Glomerular visceral epithelial cell (primary cell): ENCODE measurements around the gene SLC51A.
"Not testable (repeated sequence)": the region's sequence is repeated elsewhere in the genome, so short reads cannot be mapped to it uniquely, and the experiment has no call there.

Experiments
- DNase-seq: peaks from one replicate; pipeline ENCODE4 v3.0.0-alpha.2; 2016; ENCODE audit errors: extremely low spot score

SLC51A gene

DNA sequence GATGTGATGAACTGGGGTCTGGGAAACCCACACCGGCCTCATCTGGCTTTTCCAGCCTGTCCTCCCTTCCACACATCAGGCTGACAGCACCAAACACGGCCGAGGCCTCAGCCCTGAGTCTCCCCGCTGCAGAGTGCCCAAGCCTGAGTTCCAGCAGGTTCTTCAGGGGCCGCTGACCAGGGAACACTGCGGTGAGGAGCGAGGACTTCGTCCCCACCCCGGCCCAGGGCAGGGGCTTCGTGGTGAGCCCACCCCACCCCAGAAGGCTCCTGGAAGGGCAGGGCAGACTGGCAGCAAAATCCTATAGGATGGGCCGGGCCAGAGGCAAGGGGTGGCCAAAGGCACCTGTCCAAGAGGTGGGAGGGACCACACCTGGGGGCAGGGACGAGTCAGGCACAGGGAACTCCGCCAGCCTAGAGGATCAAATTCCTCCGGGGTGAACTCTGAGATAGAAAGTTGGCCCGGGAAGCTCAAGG lies at the start of gene SLC51A:
Gene SLC51A (plus strand): TSS at position 446 of the 476 bp plus-strand sequence. CDS start 179 bp downstream, outside the sequence.
- no peak for DNase-seq

DNA sequence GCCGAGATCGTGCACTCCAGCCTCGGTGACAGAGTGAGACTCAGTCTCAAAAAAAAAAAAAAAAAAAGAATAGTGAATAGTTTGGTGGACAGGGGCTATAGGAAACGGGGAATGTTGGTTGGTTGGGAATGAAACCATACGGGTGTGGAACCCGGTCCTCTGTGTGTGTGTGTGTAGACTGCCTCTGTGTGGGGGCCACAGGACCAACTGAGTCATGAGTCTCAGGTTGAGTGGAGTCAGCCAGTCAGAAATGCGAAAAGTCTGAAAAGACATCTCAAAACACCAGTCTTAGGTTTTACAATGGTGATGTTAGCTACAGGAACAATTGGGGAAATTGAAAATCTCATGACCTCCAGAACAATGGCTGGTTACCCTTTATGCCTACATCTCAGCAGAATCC lies 49.6 kb upstream of the SLC51A start:
- no peak for DNase-seq

DNA sequence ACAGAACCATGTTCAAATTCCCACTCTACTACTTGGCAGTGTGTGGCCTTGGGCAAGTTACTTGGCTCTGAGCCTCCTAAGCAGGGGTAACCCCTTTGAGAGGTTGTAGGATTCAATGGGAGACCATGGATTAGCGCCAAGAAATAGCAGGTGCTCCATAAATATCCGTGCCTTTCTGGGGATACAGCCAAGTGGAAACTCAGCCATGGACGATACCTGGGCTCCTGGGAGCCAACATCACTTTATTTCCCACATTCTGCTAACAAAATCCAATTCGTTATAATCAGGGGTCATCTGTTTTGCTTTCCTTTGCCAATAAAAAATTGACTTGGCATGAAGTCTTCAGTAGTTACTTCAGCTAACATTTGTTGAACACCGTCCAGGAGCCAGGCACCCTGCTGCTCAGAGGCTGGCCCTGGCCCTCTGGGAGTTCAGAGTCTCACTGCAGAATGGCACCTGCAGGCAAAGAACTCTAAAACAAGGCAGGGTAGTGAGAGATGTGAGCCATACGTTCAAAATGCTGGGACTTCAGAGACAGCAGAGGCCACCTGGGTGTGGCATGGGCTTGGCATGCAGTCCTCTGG lies 47.4 kb upstream of the SLC51A start:
- no peak for DNase-seq

DNA sequence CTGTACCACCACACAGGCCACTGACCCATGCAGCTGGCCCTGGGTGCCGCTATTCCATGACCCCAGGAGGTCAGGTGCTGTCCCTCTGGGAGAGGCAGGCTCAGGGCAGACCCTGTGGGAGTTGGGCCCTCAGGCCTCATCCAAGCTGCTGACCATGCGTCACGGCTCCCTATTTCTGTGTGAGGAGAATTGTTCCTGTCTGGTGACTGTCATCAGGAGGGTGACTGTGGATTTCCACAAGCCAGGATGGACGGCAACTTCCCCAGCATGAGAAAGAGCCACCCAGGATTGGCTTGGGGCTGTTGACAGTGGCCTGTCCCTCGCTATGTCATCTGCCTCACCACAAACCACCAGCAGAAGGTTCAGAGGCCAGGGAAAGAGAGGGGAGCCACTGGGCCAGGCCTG lies 46.5 kb upstream of the SLC51A start:
- no peak for DNase-seq

DNA sequence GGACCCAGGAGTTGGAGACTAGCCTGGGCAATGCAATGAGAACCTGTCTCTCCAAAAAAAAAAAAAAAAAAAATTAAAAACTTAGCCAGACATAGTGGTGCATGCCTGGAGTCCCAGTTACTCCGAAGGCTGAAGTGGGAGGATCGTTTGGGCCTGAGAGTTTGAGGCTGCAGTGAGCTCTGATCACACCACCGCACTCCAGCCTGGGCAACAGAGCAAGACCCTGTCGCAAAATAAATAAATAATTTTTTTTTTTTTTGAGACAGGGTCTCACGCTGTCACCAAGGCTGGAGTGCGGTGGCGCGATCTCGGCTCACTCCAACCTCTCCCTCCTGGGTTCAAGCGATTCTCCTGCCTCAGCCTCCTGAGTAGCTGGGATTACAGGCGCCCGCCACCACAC lies 46.0 kb upstream of the SLC51A start:
- not testable (repeated sequence) for DNase-seq

DNA sequence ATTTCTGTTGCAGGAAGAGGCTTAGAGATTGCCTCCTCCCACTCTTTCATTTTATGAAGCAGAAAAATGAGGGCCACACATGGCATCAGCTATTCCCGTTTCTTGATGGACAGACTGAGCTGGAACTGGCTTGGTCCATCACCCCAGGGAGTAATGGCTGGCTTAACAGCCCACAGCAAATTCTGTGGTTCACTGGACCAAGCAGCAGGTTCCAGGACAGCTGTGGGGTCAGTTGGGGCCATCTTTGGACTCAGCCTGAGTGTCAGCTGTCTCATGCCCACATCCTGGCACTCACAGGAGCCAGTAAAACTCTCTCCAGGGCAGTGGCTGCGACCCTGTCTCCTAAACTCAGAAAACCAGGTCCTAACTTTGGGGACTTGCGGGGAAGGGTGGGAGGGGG lies 41.7 kb upstream of the SLC51A start:
- no peak for DNase-seq

DNA sequence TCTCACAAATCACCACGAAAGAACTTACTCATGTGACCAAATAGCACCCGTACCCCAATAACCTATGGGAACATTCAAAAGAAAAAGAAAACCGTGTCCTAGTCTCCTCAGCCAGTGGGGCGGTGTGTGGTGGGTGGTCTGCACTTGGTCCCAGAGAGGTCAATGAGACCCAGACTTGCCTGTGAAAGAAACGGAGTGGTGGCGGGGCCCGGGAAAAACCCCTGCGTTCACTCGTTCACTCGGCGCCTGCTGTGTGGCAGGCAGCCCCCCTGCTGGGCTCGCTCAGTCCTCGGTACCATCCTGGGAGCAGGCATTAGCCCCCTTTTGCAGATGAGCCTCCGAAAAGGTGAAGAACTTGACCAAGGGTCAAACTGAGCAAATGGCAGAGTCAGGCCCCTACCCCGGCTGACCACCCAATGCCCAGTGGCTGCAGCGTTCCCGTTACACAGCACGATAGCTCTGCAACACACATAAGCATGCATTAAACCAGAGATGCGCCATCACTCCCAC lies 41.2 kb upstream of the SLC51A start:
- no peak for DNase-seq

DNA sequence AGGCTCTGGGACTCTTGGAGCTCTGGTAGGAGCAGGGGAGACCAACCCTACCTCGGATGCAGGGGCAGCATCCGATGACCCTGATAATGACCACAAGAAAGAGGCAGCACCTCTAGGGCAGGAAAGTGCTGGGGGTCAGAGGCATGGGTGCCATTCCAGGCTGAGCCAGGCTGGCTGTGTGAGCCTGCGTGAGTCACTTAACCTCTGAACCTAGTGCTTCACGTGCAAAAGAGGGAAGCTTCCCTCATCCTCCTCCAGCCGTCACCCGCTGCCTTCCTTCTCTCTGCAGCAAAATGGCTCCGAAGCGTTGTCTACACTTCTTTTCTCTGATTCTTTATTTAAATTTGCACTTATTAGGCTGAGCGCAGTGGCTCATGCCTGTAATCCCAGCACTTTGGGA lies 40.6 kb upstream of the SLC51A start:
- DNase-seq, result no peak

DNA sequence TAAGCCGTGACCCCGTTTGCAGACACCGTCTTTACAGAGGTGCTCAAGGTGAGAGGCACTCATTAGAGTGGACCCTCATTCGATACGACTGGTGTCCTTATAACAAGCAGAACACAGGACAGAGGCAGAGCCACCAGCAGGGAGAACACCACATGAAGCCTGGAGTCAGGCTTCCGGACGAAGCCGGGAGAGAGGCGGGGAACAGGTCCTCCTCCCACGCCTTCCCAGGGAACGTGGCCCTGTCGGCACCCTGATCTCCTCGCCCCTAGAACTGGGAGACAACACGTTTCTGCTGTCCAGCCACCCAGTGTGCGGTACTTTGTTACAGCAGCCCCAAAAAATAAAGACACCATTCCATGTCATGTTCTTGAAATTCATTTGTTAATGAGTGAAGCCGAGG lies 38.8 kb upstream of the SLC51A start:
- no peak for DNase-seq

DNA sequence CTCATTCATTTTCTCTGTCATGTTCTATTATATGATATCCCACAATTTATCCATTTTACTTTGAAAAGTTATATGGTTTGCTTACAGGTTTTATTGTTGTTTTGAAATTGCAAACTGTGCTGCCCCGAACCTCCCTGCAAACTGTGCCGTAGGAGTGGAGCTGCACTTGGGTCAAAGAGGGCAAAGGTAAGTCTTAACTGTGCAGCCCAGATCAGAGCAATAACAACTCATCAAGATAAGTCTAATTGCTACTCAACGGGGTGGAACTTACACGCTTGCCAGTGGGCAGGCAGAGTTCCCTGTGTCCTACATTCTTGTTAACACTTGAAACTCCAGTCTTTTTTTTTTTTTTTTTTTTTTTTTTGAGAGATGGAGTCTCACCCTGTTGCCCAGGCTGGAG lies 38.4 kb upstream of the SLC51A start:
- DNase-seq, result no peak

DNA sequence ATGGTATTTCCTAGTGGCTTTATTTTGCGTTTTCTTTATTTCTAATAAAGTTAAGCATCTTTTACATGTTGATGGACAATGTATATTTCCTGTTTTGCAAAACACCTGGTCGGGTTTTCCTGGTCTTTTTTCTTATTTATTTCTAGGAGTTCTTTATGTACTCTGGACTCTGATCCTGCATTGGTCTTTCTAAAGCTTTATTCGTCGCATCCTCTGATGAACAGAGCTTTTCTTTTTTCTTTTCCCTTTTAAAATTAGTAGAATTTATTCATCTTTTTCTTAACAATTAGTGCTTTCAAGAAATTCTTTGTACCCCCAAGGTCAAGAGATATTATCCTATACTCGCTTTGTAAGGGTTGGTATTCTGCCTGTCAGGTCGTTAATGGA lies 37.3 kb upstream of the SLC51A start:
- DNase-seq, result no peak

DNA sequence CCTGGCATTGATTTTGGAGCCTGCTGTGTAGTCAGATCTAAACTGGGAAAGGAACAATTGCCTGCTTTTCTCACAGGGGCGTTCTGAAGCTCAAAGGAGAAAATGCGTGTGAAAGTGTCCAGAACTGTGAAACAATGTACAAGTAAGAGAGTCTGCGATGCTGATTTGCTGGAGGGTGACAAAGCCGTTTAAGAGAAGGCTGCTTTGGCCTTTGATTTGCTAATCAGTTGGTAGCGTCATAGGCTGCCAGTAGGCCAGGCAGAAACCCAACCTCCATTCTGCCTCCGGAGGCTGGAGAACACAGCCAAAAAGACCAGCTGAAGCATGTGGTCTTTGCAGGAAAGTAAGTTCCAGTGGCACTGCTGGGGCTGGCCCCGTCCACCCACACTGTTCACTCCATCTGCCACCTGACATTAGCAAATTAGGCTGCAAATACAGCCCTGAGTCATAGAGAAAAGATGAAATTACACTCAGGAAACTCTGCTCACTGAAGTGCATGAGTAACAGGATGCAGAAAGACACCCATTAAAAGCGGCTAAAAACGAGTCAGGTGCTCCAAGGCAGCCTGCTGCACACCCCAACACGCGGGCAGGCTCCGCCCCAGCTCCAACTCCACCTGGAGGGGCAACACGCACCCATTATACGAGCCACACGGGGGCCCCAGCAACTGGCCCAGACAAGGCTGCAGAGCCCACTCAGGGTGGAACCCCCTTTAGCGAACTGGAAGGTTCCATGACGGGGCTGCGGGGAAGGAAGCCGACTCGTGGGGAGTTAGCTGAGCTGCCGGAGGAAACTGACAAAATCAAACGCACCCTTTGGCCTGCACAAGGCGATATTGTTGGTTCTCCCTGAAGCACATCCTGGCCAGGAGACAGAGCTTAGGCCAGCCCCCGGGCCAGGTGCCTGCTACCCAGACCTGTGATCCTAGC lies 36.7 kb upstream of the SLC51A start:
- DNase-seq, result no peak

DNA sequence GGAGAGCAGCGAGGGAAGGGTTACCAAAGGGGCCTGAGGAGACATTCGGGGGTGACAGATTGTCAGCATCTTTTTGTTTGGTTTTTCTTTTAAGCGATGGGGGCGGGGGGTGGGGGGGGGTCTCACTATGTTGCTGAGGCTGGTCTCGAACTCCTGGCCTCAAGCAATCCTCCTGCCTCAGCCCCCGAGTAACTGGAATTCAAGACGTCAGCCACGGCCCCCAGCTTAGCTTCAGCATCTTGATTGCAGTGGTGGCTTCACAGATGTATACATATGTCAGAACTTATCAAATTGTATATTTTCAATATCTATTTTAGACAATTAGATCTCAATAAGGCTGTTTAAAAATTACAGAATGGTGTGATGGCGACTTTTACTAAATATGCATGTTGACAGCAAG lies 36.0 kb upstream of the SLC51A start:
- DNase-seq, result no peak

DNA sequence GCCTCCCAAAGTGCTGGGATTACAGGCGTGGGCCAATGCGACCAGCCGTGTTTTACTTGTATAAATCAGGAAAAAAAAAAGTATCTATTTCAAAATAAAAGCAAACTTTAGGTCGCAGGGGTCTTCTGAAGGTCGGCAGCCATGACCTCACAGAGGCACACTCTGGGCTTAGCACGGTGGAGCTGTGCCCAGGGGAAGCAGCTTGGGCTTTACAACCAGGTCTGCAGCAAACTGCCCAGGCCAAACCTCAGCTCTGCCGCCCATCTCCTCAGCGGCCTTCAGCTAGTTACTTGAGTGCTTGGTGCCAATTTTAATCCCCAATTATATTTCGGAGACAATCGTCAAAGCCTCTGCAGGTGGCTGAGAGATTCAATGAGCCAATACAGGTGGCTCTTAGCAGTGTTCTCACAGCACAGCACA lies 35.2 kb upstream of the SLC51A start:
- no peak for DNase-seq

DNA sequence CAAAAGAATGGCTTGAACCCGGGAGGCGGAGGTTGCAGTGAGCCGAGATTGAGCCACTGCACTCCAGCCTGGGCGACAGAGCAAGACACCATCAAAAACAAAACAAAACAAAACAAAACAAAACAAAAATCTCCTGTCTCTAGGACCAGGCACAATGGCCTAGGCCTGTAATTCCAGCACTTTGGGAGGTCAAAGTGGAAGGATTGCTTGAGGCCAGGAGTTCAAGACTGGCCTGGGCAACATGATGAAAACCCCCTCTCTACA lies 32.2 kb upstream of the SLC51A start:
- DNase-seq, result not testable (repeated sequence)

DNA sequence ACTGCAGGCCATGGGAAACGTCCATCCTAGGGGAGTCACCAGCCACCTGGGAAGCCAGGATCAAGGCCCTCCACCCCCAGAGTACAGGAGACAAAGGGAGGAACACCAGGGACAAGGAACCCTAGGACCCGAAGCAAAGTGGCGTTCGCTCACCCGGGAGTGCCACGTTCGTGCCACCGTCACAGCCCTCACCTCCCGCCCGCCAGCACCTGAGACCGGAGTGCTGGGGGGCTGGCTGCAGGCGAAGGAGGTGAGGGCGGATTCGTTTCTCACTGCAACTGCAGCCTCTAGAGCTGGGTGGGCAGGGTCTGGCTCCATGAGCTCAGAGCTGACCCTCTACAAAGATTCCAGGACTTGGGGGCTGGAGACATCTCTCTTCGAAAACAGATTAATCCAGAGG lies 31.5 kb upstream of the SLC51A start:
- no peak for DNase-seq

DNA sequence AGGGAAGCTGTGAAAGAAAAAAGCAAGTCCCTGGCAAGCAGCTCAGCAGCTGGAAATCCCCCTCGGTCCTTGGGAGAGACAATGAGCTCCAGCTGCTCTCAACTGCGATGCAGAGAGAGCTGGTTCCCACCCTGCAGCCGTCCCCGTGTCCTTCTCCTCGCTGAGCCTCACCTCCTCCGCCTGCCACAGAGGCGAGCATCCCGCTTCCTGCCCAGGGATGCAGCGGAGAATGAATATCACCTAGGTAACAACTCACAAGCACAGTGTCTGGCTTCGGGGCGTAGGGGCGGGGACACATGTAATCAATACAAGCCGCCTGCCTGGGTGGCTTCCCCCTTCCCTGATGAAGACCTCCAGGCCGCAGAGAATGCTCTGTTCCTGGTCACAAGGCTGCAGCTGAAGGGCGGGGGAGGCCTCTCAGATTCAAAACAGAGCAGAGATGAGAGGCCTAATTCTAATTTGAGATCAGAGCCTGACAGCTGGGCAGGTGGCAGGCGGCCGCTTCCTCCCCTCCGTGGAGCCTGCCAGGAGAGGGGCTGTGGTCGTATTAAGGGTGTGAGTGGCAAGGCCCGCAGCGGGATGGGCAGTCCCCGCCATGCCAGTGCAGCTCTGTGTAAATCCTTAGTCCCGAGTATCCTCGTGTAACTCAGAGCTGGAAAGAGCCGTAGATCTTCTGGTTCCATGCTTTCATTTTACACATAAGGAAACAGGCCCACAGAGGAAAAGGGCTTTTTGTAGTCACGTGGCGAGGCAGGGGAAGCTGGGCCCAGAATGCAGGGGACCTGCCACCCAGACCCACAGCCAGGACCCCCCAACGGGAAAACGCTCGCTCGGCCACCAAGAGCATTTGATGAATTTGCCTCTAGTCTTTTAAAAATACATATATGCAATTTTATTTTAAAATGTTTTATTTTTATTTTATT lies 29.4 kb upstream of the SLC51A start:
- DNase-seq, result no peak

DNA sequence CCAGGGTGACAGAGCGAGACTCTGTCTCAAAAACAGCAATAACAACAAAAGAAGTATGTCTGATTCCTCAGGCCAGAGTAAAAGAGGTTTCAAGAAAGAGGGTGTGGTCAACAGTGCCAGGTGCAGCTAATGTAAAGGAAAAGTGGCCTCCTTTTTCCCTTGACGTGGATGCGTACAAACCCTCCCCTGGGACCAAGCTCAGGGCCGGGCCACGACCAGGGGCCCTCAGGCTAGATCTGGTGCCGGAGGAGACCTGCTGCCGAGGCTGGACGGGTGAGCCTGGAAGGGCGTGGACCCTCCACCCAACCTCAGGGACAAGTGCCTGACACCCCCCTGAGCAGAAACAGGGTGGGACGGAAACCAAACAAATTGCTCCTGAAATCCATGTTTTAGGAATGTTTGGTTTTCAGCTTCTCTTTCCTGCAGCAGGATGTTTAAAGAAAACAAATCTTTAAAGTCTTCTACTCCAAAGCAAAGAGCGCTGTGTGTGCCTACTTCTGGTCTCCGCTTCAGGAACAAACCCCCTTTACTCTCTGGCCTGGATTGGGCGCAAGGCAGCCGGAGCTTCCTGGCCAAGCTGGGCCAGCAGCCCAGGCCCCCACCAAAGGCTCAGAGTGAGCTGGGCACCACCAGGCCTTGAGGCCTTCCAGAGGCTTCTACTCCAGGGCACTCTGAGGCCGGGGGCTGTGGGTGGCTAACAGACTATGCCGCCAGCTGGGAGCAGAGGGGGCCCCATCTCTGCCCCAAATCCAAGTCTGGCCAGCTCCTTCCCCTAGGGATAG lies 26.6 kb upstream of the SLC51A start:
- no peak for DNase-seq

DNA sequence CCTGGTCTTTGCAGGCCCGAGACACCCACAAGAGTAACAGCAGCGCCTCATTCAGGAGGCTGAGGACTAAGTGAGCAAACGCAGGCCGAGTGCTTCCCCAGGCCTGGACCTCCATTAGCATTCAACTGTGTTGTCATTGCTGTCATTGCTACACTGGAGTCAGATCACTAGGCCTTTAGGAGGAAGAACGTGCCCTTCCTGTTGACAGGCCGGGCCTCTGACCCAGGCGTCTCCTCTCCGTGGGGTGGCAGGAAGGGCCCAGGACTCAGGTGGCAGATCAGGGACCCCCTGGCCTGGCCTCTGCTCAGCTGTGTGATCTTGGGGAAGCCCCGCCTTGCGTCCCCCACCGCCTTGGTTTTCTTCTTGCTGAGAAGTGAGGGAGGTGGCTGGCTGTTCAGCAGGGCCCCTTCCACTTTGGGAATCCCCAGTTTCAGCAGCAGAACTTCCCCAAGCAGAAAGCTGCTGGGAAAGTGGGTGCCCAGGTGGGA lies 24.3 kb upstream of the SLC51A start:
- no peak for DNase-seq

DNA sequence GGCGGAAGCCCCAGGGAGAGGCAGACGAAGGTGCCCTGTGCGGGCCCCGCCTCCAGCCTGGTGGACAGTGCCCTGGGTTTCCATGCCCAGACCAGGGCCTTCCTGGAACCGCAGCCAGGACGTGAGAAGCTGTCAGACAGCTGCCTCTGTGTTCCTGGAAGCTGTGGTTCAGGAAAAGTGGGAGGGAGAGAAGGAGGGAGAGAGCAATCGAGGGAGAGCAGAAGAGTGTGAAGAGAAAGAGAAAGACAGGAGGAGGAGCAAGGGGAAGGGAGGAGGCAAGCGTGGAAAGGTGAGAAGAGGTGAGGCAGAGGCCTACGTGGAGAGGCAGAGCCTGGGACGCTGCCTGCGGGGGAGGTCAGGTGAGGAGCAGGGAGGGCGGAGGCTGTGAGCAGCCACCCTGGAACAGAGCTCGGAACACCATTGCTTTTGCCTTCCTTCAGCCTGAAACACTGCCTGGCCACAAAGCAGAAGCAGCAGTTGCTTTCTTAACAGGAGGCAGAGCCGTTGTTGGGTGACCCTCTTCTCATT lies 23.7 kb upstream of the SLC51A start:
- DNase-seq, result no peak

DNA sequence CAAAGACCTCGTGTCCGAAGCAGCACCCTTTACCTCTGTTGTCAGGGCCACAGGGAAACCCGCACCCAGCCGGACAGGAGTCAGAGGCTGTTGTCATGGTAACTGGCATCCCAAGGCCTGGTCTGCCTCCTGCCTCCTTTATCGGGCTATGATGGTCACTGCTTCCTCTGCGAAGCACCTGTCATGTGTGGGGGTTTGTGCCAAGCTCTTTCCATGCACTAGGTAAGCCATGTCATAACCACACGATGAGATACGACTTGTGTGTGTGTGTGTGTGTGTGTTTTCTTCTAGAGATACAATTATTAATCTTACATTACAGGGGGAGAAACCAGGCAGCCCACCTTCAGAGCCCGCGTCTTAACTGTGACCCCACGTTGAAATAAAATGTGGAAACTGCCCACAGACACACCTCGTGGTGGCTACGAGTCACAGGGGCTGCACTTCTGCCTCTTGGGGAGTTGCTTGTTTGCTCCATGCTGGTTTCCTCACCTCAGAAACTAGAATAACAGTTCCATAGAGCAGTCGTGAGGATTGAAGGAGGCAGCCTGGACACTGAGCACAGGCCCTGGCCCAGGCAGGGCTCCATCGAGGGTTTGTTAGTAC lies 23.1 kb upstream of the SLC51A start:
- no peak for DNase-seq
